Esophagus muscularis mucosa (tissue), 4 donors: Measurements from ENCODE around the gene LTA4H. TPM values are rescaled to one million over a fixed set of nuclear protein-coding genes. Genes with fewer than 3 reads are reported as not detected.

ENCODE experiments used
- DNase-seq: peaks from one replicate; pipeline ENCODE4 v3.0.0-alpha.2; 2017; ENCODE audit errors: extremely low spot score
- H3K27ac ChIP-seq, 4 donors: fragments of 200-600 bp; sonication (generic); replicated peaks in 1 of 4; 1 replicate in 3 of 4; 2 replicates in 1 of 4; pipeline ENCODE4 v1.5.1; 2016 to 2019; ENCODE audit warnings: mild to moderate bottlenecking in 1 of 4
- H3K27me3 ChIP-seq, 4 donors: fragments of 200-600 bp; sonication (generic); one replicate each; pipeline versions ENCODE4 v1.5.1 to v1.6.0; 2016 to 2019
- H3K36me3 ChIP-seq, 4 donors: fragments of 200-600 bp; sonication (generic); one replicate each; pipeline ENCODE4 v1.5.1; 2016 to 2019
- H3K4me1 ChIP-seq, 4 donors: fragments of 200-600 bp; sonication (generic); one replicate each; pipeline ENCODE4 v1.5.1; 2016 to 2019
- H3K4me3 ChIP-seq, 4 donors: fragments of 200-600 bp; sonication (generic); 1 replicate in 2 of 4; 2 replicates in 2 of 4; pipeline ENCODE4 v1.5.1; 2016 to 2019; ENCODE audit warnings: mild to moderate bottlenecking in 4 of 4, moderate library complexity in 1 of 4
- H3K9me3 ChIP-seq, 4 donors: fragments of 200-600 bp; sonication (generic); 1 replicate in 3 of 4; 2 replicates in 1 of 4; pipeline ENCODE4 v1.5.1; 2016 to 2019
- CTCF ChIP-seq, 3 experiments: fragments of 200-600 bp in 2 of 3; fragments of 450-650 bp in 1 of 3; sonication (generic) in 2 of 3; IDR thresholded peaks; one replicate each; pipeline ENCODE4 v1.5.1; 2017 to 2019; ENCODE audit warnings: antibody characterized with exemption in 3 of 3, mild to moderate bottlenecking in 2 of 3, moderate library complexity in 1 of 3
- EP300 ChIP-seq: sonication (generic); formaldehyde crosslinking; IDR thresholded peaks from one replicate; pipeline ENCODE4 v1.6.1; 2017; ENCODE audit warnings: antibody characterized with exemption
- POLR2A ChIP-seq: fragments of 450-650 bp; IDR thresholded peaks from one replicate; pipeline ENCODE4 v1.6.1; 2017; ENCODE audit warnings: antibody characterized with exemption, moderate library complexity, mild to moderate bottlenecking, low read depth
- POLR2AphosphoS5 ChIP-seq, 2 donors: sonication (generic); formaldehyde crosslinking; IDR thresholded peaks; one replicate each; pipeline ENCODE4 v1.6.1; 2017; ENCODE audit warnings: antibody characterized with exemption in 2 of 2
- WGBS: methylation state at CpG from one replicate; pipeline ENCODE4 v1.1.5; 2018; 5-methylcytosine and 5-hydroxymethylcytosine counted together
- intact Hi-C: fragments of 100-400 bp; cut with DNase I; formaldehyde crosslinking; loops from one replicate; pipeline ENCODE4 v1.15.1; 2023
- total RNA-seq, 4 donors: library from RNA; depleted of rRNA; stranded (reverse); fragments of >200 nt; gene quantifications; one replicate each; pipeline versions ENCODE4 v1.1.0 to v1.2.1, GENCODE V29; 2016

LTA4H gene
- total RNA-seq, 4 donors from 2014 or later, result 47.8 to 75.0 (median 64.5) TPM

DNA sequence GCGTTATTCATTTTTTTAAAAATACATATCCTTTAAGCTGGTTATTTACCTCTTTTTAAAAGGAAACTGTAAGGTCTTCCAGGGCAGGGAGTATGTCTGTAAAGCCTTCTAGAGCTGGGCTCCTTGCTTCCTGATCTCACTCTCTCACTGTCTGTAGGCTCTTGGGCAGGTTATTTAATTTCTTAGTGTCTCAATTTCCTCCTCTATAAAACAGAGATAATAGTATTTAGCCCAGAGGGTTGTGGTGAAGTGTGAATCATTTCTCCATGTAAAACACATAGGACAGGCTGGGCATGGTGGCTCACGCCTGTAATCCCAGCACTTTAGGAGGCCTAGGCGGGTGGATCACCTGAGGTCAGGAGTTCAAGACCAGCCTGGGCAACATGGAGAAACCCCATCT lies 25.9 kb upstream of the LTA4H start:
- no peak overlapping the region for H3K27ac ChIP-seq
- intact Hi-C loops, result loop anchor here (5.0 kb wide), 1 partner anchor 341 kb away; the partner anchor contains the start of gene CDK17
- TF ChIP-seq POLR2A (no peak), POLR2AphosphoS5 (IDR thresholded peaks at IDR 0.05) (no peak), EP300 (no peak), CTCF (IDR thresholded peaks at IDR 0.05) (no peak)
- H3K27me3 ChIP-seq, result no peaks in the 10 kb centered on the region
- no peak overlapping the region for H3K4me3 ChIP-seq
- DNase-seq, result no peak
- peaks cover 0 to 9% (median 8%) of the 10 kb centered on the region in 4 donors for H3K4me1 ChIP-seq
- 95% methylated on average over 3 of the region's 3 CpGs for WGBS
- no peaks in the 10 kb centered on the region for H3K36me3 ChIP-seq
- H3K9me3 ChIP-seq, result peaks cover 0 to 4% (median 0%) of the 10 kb centered on the region in 4 donors

DNA sequence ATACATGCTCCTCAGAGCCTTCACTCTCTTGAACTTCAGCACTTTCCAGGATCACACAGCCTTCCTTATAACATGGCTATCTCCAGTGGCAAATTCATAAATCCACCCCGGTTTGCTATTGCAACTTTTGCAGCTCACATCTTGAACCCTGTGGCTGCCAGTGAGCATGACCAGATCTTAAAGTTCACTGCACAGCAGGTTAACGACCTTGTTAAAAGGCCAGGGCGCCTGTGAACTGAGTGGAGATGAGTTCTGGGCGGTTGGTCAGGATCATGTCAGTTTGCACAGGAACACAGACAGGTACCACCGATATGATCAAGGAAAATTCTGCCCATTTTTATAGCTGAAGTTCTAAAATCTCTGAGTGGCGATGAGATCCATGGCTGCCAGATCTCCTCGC lies 24.7 kb upstream of the LTA4H start:
- TF ChIP-seq CTCF (IDR thresholded peaks at IDR 0.05) (no peak), POLR2AphosphoS5 (IDR thresholded peaks at IDR 0.05) (no peak), EP300 (no peak), POLR2A (no peak)
- Histone ChIP-seq H3K9me3 (peaks cover 0 to 6% (median 0%) of the 10 kb centered on the region in 4 donors), H3K27me3 (no peaks in the 10 kb centered on the region), H3K4me1 (peaks cover 0 to 9% (median 8%) of the 10 kb centered on the region in 4 donors), H3K4me3 (no peak overlapping the region), H3K36me3 (no peaks in the 10 kb centered on the region), H3K27ac (no peak overlapping the region)
- WGBS, result 92% methylated on average over 7 of the region's 7 CpGs
- no peak for DNase-seq
- intact Hi-C loops, result loop anchor here (5.0 kb wide), 1 partner anchor 342 kb away; the partner anchor contains the start of gene CDK17

DNA sequence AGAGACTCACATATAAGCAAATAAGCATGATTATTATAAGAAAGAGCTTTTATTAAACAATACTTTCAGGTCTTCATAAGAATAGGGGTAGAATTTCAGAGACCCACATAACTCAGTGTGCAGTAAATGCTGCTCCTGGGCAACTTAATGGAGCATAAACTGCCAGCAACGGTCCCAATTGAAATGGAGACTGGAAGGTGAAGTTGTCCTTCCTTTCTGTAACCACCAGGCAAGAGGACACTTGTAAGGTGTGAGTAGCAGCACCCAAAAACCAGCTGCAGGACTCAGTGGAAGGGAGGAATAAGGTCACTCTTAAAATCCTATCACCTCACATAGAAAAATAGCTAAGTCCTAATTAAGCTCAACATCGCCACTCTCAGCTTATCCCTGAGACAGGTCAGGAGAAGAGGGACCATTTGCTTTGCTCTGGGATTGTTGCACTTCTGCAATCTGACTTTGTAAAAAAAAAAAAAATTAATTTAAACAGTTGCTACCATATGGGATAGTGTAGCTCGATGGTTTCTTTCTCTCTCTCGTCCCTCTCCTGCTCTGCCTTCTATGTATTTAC lies 22.7 kb upstream of the LTA4H start:
- Histone ChIP-seq H3K27ac (no peak overlapping the region), H3K9me3 (peaks cover 0 to 6% (median 0%) of the 10 kb centered on the region in 4 donors), H3K36me3 (no peaks in the 10 kb centered on the region), H3K27me3 (no peaks in the 10 kb centered on the region), H3K4me1 (peaks cover 5 to 13% (median 9%) of the 10 kb centered on the region in 4 donors), H3K4me3 (no peak overlapping the region)
- intact Hi-C loops, result no loop called here
- TF ChIP-seq EP300, result no peak
- no peak for TF ChIP-seq POLR2AphosphoS5 (IDR thresholded peaks at IDR 0.05)
- no peak for TF ChIP-seq POLR2A
- no peak for TF ChIP-seq CTCF (IDR thresholded peaks at IDR 0.05)
- DNase-seq, result no peak
- 88% methylated on average over 4 of the region's 4 CpGs for WGBS

- Histone ChIP-seq H3K27me3 (no peaks in the 10 kb centered on the region), H3K36me3 (no peaks in the 10 kb centered on the region), H3K4me1 (peaks cover 2 to 7% (median 4%) of the 10 kb centered on the region in 4 donors), H3K4me3 (no peak overlapping the region), H3K27ac (no peak overlapping the region), H3K9me3 (peaks cover 0 to 6% (median 0%) of the 10 kb centered on the region in 4 donors)
- TF ChIP-seq POLR2AphosphoS5 (IDR thresholded peaks at IDR 0.05), result no peak
- no peak for TF ChIP-seq POLR2A
- no peak for TF ChIP-seq CTCF (IDR thresholded peaks at IDR 0.05)
- no peak for TF ChIP-seq EP300
- 92% methylated on average over 8 of the region's 8 CpGs for WGBS
- intact Hi-C loops, result no loop called here
- no peak for DNase-seq
These were observed 21.5 kb upstream of the LTA4H start for GRCh38 chr12:96056646-96057455.
